ENCODE data around the gene ZNF322.

Gene ZNF322

DNA sequence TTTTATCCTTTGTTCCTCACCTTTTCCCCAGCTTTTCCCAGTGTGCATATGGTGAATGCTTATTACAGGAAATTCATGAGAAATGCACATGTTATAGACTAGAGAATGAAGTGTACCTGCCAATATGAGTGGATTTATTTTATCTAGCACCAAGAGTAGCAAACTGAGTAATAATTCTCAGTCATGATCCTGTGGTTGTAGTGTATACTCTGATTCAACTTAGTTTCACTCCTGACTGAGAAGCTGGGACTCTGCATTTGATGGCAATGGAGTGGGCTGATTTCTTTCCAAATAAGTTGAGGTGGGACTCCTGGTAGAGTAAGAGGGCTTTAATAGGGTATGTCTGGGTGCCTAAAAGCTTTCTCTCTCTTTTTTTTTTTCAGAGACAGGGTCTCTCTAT lies 58.8 kb downstream of the ZNF322 start:
- no peak for TF ChIP-seq POLR2A (IDR thresholded peaks at IDR 0.05; ENCODE audit: low read length)
- TF ChIP-seq GATA1 (IDR thresholded peaks at IDR 0.05; ENCODE audit: low read depth, low read length): no peak

DNA sequence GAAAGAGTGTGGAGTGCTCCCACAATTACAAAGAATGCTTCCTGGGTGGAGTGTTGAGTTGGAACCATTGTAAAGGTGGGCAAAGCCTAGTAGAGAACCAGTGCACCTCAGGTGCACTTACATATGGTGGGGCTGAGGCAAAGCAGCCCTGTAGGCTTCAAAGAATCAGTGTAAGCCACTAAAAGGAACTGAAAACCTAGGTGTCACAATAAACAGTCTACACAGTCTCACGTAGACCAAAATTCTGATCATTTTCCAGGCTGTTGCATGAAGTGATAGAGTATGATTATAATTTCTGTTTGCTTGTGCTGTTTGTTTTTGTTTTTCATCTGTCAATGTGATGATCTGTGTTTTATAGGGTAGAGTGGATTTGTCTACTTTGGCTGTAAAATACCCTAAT lies 60.0 kb downstream of the ZNF322 start:
- TF ChIP-seq GATA1 (IDR thresholded peaks at IDR 0.05; ENCODE audit: low read depth, low read length) (no peak), POLR2A (IDR thresholded peaks at IDR 0.05; ENCODE audit: low read length) (no peak)
- no peak for DNase-seq

More for the DNA sequence above, 58.8 kb downstream of the ZNF322 start:
- DNase-seq: no peak

DNA sequence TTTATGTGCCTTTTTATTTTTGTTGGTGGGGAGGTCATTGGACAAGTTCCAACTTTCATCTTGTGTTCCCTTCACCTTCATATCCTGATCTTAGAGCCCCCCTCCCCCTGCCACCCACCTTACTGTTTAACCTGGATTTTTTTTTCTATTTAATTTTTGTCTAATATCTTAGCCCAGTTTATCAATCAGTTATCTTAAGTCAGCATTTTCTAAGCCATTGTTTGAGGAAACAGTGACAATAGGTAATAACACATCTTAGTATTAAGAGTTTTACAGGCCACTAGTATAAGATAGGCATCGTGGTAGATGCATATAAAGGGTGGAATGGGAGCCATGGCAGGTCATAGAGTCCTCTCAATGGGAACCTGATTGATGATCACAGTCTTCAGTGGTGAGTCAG lies 60.4 kb downstream of the ZNF322 start:
- TF ChIP-seq GATA1 (IDR thresholded peaks at IDR 0.05; ENCODE audit: low read depth, low read length): no peak
- no peak for TF ChIP-seq POLR2A (IDR thresholded peaks at IDR 0.05; ENCODE audit: low read length)

DNA sequence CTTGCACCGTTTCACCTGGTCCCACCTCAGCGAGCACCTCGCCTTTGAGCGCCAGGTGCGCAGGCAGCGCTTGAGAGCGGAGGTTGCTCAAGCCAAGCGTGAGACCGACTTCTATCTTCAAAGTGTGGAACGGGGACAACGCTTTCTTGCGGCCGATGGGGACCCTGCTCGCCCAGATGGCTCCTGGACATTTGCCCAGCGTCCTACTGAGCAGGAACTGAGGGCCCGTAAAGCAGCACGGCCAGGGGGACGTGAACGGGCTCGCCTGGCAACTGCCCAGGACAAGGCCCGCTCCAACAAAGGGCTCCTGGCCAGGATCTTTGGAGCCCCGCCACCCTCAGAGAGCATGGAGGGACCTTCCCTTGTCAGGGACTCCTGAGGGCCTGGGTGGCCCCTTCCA lies 61.3 kb downstream of the ZNF322 start:
- no peak for DNase-seq
- TF ChIP-seq POLR2A (IDR thresholded peaks at IDR 0.05; ENCODE audit: low read length): no peak
- no peak for TF ChIP-seq GATA1 (IDR thresholded peaks at IDR 0.05; ENCODE audit: low read depth, low read length)

More for the DNA sequence above, 60.4 kb downstream of the ZNF322 start:
- DNase-seq: no peak

DNA sequence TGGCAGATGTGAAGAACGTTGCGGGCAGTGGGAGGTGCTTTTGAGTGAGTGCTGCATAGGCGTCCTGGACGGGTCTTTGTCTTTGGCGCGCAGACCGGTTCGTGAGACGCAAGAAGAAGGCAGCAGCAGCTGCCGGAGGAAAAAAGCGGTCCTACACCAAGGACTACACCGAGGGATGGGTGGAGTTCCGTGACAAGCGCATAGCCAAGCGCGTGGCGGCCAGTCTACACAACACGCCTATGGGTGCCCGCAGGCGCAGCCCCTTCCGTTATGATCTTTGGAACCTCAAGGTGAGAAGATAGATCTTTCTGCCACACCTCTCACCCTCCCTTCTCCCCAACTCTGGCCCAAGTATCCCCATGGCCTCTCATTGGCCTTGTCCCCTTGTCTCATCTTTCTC lies 61.7 kb downstream of the ZNF322 start:
- no peak for DNase-seq
- TF ChIP-seq POLR2A (IDR thresholded peaks at IDR 0.05; ENCODE audit: low read length): no peak
- TF ChIP-seq GATA1 (IDR thresholded peaks at IDR 0.05; ENCODE audit: low read depth, low read length): no peak

DNA sequence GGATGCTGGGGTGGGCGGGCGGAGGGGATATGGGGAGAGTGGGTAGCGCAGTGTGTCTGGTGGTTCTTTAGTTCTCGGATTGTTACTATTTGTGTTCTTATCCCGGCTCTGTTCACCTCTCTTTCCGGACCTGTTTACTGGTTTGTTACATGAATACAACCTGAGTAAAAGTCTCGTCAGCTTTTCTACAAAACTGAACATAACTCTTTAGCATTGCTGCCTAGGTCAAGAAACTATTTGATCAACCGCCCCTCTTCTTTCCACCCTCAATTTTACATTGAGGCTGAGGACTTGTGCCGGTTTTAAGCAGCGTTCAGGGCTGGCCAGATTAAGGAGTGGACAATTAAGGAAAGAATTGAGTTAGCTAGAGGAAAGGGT lies 62.2 kb downstream of the ZNF322 start:
- no peak for DNase-seq
- TF ChIP-seq GATA1 (IDR thresholded peaks at IDR 0.05; ENCODE audit: low read depth, low read length) (no peak), POLR2A (IDR thresholded peaks at IDR 0.05; ENCODE audit: low read length) (no peak)

DNA sequence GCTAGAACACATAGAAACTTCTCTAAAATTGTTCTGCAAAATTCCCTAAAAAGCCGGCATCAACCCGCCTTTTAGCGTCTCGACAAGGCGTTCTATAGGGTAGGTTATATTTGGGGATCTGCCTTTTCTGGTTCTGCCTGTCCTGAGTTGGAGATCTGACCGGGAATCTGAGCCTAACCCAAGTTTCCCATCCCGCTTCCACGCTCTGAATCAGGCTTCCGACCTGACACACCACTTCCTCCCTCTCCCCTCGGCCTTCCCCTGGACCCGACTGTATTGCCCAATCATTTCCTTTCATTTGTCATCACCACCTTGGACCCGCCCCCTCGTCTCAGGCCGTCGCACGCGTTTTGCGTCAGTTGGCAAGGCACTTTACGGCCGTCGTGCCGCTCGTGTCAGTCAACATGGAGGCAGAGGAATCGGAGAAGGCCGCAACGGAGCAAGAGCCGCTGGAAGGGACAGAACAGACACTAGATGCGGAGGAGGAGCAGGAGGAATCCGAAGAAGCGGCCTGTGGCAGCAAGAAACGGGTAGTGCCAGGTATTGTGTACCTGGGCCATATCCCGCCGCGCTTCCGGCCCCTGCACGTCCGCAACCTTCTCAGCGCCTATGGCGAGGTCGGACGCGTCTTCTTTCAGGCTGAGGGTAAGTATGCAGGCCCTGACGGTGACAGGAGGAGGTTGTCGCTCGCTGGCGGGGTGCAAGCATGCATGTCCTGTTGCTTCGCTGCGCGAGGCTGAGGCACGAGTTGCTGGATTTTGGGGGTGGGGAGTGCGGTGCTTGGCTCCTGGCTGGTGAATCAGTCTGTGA lies 62.8 kb downstream of the ZNF322 start, which contains the start of gene ABT1:
TSS of gene ABT1 (plus strand) at position 375 of the 810 bp plus-strand sequence. CDS start at position 405, 30 bp downstream.
- TF ChIP-seq POLR2A (IDR thresholded peaks at IDR 0.05; ENCODE audit: low read length) (peak; percentile 93), GATA1 (IDR thresholded peaks at IDR 0.05; ENCODE audit: low read depth, low read length) (no peak)
- peak; percentile 98 to 99 for DNase-seq

DNA sequence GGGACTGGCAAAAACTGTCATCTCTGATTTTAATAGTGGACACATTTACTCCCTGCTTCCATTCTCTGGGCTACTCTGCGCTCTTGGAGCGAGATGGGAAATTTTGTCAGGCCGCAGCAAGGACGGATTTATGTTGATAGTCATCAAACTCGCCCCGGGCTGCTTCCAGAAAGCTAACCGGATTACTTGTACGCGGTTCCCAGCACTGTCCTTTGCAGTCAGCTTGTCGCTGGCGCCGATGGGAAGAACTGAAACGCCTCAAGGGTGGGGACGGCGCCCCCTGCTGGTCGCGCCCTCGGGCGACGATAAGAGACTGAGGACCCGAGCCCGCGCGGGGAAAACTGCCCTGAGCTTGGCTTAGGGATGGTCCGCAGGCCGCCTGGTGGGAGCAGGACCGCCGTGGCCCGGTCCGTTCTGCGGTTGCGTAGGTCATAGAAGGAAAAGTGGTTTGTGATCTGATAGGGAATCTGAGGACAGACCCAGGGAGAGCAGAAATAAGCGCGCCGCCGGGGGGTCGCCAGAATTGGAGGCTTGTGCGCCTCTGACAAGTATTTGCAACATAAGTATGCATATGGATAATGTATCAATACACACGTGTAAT lies 63.8 kb downstream of the ZNF322 start:
- DNase-seq: peak; percentile 91 to 95
- TF ChIP-seq GATA1 (IDR thresholded peaks at IDR 0.05; ENCODE audit: low read depth, low read length) (no peak), POLR2A (IDR thresholded peaks at IDR 0.05; ENCODE audit: low read length) (no peak)

DNA sequence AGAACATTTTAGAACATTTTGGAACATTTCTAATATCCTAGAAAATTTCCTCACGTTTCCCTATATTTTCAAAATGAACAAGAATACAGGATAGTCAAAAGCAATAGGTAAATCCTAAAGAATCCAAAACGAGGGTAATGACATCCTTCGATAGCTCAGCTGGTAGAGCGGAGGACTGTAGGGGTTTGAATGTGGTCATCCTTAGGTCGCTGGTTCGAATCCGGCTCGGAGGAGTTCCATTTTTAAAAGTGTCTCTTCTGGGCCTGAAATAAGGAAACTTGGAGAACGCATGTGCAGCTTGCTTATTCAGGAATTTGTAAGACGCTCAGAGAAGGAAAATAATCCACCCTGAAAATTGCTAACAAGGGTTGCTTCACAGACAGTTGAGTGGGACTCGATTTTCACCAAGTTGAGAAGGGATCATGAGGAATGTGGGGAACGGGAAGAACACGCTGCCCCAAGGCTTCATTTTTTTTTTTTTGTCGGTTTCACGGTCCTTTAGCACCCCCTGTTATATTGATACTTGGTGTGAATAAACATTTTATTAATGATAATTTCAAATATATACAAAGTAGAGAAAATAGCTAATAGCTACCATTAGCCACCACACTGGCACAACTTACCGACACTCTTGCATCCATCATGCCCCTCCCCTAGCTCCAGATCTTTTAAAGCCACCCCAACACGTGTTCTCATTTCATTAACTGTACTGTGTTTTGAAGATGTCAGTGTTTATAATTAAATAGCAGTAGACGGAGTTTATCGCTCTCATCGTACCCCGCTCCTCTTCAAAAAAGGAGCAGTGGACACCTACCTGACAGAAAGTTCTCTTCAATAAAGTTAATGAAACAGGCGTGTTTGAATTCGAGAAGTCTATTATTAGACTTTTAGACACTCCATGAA lies 64.6 kb downstream of the ZNF322 start:
- DNase-seq: peak; percentile 80
- TF ChIP-seq GATA1 (IDR thresholded peaks at IDR 0.05; ENCODE audit: low read depth, low read length) (no peak), POLR2A (IDR thresholded peaks at IDR 0.05; ENCODE audit: low read length) (no peak)

DNA sequence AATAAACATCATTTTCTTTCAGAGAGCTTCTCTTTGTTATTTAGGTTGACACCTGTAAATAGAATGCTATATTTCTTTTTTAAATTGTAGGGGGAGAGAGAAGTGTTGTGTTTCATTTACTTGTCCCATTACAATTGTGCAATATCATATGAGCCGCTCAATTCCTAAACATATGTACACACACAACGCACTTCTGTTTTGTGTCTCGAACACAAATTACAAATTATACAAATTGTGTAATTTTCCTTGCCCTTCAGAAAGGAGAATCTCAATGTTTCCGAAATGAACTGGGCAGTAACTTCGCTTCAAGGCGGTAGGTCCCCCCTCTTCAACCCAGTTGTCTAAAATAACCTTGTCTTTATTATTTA lies 65.4 kb downstream of the ZNF322 start:
- DNase-seq: peak in 1 of 2 experiments; percentile 16
- TF ChIP-seq GATA1 (IDR thresholded peaks at IDR 0.05; ENCODE audit: low read depth, low read length): no peak
- TF ChIP-seq POLR2A (IDR thresholded peaks at IDR 0.05; ENCODE audit: low read length): no peak

DNA sequence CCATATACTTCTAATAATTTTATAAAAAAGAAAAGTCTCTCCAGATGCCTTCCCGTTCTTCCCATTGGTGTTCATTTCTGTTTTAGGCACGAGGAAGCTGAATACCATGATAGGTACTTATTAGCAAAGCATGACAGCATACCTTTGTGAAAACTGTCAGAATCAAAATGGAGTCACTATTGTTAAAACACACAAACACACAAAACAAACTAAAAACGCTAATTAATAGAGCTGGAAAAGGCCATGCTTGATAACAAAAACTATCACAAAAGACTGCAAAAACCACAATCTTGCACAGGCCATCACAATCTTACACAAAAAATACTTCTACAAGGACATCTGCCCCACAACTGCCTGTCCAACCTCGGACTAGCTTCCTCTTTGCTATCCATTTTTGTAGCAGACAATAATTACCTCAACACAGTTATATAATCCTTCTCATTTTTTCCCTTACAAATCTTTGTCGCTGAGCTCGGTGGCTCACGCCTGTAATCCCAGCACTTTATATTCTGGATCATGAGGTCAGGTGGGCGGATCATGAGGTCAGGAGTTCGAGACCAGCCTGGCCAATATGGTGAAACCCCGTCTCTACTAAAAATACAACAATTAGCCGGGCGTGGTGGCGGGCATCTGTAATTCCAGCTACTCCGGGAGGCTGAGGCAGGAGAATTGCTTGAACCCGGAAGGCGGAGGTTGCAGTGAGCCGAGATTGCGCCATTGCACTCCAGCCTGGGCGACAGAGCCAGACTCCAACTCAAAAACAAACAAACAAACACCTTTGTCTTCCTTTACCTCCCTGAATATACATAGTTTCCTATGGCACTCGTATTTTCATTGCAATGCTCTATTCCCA lies 66.0 kb downstream of the ZNF322 start:
- TF ChIP-seq GATA1 (IDR thresholded peaks at IDR 0.05; ENCODE audit: low read depth, low read length): no peak
- TF ChIP-seq POLR2A (IDR thresholded peaks at IDR 0.05; ENCODE audit: low read length): no peak
- DNase-seq: no peak

DNA sequence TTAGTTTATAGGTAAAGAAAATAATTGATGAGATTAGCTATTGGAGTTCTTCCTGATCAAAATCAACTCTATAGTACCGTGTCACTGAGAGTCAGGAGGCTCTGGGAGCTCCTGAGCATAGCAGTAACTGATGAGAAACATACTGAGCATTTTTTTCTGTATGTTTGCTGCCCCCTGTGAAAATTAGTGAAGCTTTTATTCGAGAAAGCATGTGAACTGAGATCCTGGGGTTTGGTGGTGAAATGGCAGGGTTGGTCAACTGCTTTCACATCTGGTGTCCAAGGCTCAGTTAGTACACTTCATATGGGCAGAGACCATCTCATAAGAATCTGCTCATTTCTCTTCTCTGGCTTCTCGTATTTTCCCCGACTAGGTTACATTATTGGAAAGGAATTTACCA lies 66.9 kb downstream of the ZNF322 start:
- peak; percentile 48 to 54 for DNase-seq
- no peak for TF ChIP-seq POLR2A (IDR thresholded peaks at IDR 0.05; ENCODE audit: low read length)
- TF ChIP-seq GATA1 (IDR thresholded peaks at IDR 0.05; ENCODE audit: low read depth, low read length): no peak

DNA sequence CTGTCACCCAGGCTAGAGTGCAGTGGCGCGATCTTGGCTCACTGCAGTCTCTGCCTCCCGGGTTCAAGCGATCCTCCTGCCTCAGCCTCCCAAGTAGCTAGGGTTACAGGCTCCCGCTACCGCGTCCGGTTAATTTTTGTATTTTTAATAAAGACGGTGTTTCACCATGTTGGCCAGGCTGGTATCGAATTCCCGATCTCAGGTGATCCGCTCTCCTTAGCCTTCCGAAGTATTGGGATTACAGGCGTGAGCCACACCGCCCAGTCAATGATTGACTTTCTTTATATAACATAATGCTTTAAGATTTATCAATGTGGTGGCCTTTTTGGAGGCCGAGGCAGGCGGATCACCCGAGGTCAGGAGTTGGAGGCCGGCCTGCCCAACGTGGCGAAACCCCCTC lies 70.6 kb downstream of the ZNF322 start:
- DNase-seq: no peak
- TF ChIP-seq GATA1 (IDR thresholded peaks at IDR 0.05; ENCODE audit: low read depth, low read length): no peak
- no peak for TF ChIP-seq POLR2A (IDR thresholded peaks at IDR 0.05; ENCODE audit: low read length)

Data from erythroblast (primary cell).